HepG2 (cell line): ENCODE results near the gene ACAT2. TPM values are rescaled to one million over a fixed set of nuclear protein-coding genes. Genes with fewer than 3 reads are reported as not detected.

ENCODE experiments used
- BRD4 ChIP-seq: sonication (generic); formaldehyde crosslinking; IDR thresholded peaks from 2 replicates; pipeline ENCODE4 v1.4.0; 2020; ENCODE audit warnings: missing genetic modification reagents
- GABPB1 ChIP-seq: IDR thresholded peaks from 2 replicates; pipeline ENCODE4 v1.6.1; 2016; ENCODE audit warnings: mild to moderate bottlenecking, missing genetic modification reagents, moderate library complexity, missing compliant biosample characterization
- GTF3A ChIP-seq: sonication (generic); formaldehyde crosslinking; conservative IDR thresholded peaks from 2 replicates; pipeline ENCODE4 v1.4.0; 2020; ENCODE audit warnings: mild to moderate bottlenecking, missing genetic modification reagents
- IKZF4 ChIP-seq: sonication (generic); formaldehyde crosslinking; IDR thresholded peaks from 2 replicates; pipeline ENCODE4 v1.5.1; 2020; ENCODE audit warnings: borderline replicate concordance, mild to moderate bottlenecking, low read depth, missing genetic modification reagents; ENCODE audit errors: not compliant biosample characterization
- KDM5A ChIP-seq: fragments of 200-600 bp; sonication (generic); IDR thresholded peaks from 2 replicates; pipeline ENCODE4 v1.7.0; 2018; ENCODE audit warnings: antibody characterized with exemption, mild to moderate bottlenecking, low read length, borderline replicate concordance
- RXRB ChIP-seq: IDR thresholded peaks from 2 replicates; pipeline ENCODE4 v1.6.1; 2016; ENCODE audit warnings: borderline replicate concordance, missing genetic modification reagents, missing compliant biosample characterization
- SAP130 ChIP-seq: IDR thresholded peaks from 2 replicates; pipeline ENCODE4 v1.6.1; 2016; ENCODE audit warnings: low read depth
- ZBTB1 ChIP-seq: sonication (generic); formaldehyde crosslinking; IDR thresholded peaks from 2 replicates; pipeline ENCODE4 v1.4.0; 2020; ENCODE audit warnings: missing genetic modification reagents, borderline replicate concordance
- ZNF282 ChIP-seq: fragments of 450-650 bp; IDR thresholded peaks from 2 replicates; pipeline ENCODE4 v1.6.1; 2018; ENCODE audit not compliant: partially characterized antibody
- ZNF772 ChIP-seq: sonication (generic); formaldehyde crosslinking; IDR thresholded peaks from 2 replicates; pipeline ENCODE4 v1.5.0; 2020; ENCODE audit warnings: mild to moderate bottlenecking, missing genetic modification reagents
- polyA plus RNA-seq, 8 experiments: library from polyadenylated mRNA; depleted of rRNA in 3 of 8; stranded (reverse) in 7 of 8; unstranded in 1 of 8; fragments of >200 nt; fragmentation: Illumina TruSeq in 4 of 8; extraction: Trizol in 4 of 8; gene quantifications; 2 replicates each; pipeline versions ENCODE4 v1.2.1 to v1.2.3, GENCODE V29; 2011 to 2016; ENCODE audit warnings: low read depth in 4 of 8, missing spikeins in 1 of 8, mixed read lengths in 1 of 8; ENCODE audit not compliant: insufficient read depth in 1 of 8
- total RNA-seq, 5 experiments: library from RNA; depleted of rRNA; stranded (reverse); fragments of >200 nt; fragmentation: Illumina TruSeq; extraction: Trizol; gene quantifications; 2 replicates each; pipeline ENCODE4 v1.2.3, GENCODE V29; 2016; ENCODE audit warnings: low read depth in 1 of 5
- TF ChIP-seq, protein P1 (sequence below): sonication (generic); formaldehyde crosslinking; IDR thresholded peaks from 2 replicates; pipeline ENCODE4 v1.5.0; 2020; ENCODE audit warnings: mild to moderate bottlenecking, missing genetic modification reagents, borderline replicate concordance
- TF ChIP-seq, protein P2 (sequence below): sonication (generic); formaldehyde crosslinking; IDR thresholded peaks from 2 replicates; pipeline ENCODE4 v1.4.0; 2020; ENCODE audit warnings: missing genetic modification reagents
- TF ChIP-seq, protein P3 (sequence below): IDR thresholded peaks from 2 replicates; pipeline ENCODE4 v1.6.1; 2016; ENCODE audit warnings: low read depth, control low read depth
- TF ChIP-seq, protein P4 (sequence below): sonication (generic); formaldehyde crosslinking; IDR thresholded peaks from 2 replicates; pipeline ENCODE4 v1.4.0; 2020; ENCODE audit warnings: mild to moderate bottlenecking, missing genetic modification reagents

ACAT2 gene
- total and polyA plus RNA-seq, 2 of the 13 experiments (the other 11 are each of a cell fraction or from before 2014, with no cell fraction given): 121 to 534 TPM

DNA sequence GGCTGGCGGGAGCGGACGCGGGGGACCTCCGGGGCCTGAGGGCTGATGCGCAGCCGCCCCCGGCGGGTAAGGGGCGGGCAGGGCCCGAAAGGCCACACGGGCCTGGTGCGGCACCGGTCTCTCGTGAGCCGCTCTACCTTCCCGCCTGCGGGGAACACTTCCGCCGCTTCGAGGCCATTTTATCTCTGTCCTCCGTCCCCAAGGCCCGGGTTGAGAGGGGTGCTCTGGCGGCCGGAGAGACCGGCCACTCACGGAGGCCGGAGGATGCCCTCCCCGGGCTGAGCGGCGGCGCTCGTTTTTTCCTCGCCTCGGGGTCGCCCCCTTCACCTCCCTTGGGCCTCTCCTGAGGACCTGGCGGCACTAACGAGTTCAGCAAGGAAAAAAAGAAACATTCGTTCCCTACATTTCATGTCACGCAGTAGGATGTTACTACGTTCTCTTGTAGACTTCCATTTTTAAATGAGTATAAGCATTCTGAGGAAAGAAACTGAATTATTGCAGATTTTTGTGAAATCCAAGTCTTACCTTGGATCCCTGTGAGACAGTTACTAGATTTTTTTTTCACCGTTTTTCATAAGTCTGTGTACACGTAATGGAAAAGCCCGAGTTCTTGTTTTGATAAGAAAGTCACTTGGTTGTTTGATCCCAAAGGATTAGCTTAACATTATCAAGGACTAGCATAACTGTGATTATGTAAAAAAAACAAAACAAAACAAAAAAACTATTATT, 34.0 kb upstream of the ACAT2 start (continued):
- TF ChIP-seq ZBTB1 (CRISPR knock-in tag) (no peak), GTF3A (CRISPR knock-in tag) (no peak), RXRB (CRISPR knock-in tag) (0 out of 2 replicates have a peak, but pooled peaks have one; percentile 5), IKZF4 (peak; percentile 26), ZNF282 (no peak), ZNF772 (0 out of 2 replicates have a peak, but pooled peaks have one; percentile 44), SAP130 (peak; percentile 37; the same call in 1 of the 2 replicates), BRD4 (CRISPR knock-in tag) (peak; percentile 30; the same call in 1 of the 2 replicates), KDM5A (peak; percentile 52; the same call in 1 of the 2 replicates), GABPB1 (peak; percentile 40; the same call in 1 of the 2 replicates)
- TF ChIP-seq, protein P1, sequence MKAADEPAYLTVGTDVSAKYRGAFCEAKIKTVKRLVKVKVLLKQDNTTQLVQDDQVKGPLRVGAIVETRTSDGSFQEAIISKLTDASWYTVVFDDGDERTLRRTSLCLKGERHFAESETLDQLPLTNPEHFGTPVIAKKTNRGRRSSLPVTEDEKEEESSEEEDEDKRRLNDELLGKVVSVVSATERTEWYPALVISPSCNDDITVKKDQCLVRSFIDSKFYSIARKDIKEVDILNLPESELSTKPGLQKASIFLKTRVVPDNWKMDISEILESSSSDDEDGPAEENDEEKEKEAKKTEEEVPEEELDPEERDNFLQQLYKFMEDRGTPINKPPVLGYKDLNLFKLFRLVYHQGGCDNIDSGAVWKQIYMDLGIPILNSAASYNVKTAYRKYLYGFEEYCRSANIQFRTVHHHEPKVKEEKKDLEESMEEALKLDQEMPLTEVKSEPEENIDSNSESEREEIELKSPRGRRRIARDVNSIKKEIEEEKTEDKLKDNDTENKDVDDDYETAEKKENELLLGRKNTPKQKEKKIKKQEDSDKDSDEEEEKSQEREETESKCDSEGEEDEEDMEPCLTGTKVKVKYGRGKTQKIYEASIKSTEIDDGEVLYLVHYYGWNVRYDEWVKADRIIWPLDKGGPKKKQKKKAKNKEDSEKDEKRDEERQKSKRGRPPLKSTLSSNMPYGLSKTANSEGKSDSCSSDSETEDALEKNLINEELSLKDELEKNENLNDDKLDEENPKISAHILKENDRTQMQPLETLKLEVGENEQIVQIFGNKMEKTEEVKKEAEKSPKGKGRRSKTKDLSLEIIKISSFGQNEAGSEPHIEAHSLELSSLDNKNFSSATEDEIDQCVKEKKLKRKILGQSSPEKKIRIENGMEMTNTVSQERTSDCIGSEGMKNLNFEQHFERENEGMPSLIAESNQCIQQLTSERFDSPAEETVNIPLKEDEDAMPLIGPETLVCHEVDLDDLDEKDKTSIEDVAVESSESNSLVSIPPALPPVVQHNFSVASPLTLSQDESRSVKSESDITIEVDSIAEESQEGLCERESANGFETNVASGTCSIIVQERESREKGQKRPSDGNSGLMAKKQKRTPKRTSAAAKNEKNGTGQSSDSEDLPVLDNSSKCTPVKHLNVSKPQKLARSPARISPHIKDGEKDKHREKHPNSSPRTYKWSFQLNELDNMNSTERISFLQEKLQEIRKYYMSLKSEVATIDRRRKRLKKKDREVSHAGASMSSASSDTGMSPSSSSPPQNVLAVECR (CRISPR knock-in tag): peak; percentile 16; the same call in 1 of the 2 replicates
- TF ChIP-seq, protein P2, sequence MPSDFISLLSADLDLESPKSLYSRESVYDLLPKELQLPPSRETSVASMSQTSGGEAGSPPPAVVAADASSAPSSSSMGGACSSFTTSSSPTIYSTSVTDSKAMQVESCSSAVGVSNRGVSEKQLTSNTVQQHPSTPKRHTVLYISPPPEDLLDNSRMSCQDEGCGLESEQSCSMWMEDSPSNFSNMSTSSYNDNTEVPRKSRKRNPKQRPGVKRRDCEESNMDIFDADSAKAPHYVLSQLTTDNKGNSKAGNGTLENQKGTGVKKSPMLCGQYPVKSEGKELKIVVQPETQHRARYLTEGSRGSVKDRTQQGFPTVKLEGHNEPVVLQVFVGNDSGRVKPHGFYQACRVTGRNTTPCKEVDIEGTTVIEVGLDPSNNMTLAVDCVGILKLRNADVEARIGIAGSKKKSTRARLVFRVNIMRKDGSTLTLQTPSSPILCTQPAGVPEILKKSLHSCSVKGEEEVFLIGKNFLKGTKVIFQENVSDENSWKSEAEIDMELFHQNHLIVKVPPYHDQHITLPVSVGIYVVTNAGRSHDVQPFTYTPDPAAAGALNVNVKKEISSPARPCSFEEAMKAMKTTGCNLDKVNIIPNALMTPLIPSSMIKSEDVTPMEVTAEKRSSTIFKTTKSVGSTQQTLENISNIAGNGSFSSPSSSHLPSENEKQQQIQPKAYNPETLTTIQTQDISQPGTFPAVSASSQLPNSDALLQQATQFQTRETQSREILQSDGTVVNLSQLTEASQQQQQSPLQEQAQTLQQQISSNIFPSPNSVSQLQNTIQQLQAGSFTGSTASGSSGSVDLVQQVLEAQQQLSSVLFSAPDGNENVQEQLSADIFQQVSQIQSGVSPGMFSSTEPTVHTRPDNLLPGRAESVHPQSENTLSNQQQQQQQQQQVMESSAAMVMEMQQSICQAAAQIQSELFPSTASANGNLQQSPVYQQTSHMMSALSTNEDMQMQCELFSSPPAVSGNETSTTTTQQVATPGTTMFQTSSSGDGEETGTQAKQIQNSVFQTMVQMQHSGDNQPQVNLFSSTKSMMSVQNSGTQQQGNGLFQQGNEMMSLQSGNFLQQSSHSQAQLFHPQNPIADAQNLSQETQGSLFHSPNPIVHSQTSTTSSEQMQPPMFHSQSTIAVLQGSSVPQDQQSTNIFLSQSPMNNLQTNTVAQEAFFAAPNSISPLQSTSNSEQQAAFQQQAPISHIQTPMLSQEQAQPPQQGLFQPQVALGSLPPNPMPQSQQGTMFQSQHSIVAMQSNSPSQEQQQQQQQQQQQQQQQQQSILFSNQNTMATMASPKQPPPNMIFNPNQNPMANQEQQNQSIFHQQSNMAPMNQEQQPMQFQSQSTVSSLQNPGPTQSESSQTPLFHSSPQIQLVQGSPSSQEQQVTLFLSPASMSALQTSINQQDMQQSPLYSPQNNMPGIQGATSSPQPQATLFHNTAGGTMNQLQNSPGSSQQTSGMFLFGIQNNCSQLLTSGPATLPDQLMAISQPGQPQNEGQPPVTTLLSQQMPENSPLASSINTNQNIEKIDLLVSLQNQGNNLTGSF (CRISPR knock-in tag): 0 out of 2 replicates have a peak, but pooled peaks have one; percentile 72
- TF ChIP-seq, protein P3, sequence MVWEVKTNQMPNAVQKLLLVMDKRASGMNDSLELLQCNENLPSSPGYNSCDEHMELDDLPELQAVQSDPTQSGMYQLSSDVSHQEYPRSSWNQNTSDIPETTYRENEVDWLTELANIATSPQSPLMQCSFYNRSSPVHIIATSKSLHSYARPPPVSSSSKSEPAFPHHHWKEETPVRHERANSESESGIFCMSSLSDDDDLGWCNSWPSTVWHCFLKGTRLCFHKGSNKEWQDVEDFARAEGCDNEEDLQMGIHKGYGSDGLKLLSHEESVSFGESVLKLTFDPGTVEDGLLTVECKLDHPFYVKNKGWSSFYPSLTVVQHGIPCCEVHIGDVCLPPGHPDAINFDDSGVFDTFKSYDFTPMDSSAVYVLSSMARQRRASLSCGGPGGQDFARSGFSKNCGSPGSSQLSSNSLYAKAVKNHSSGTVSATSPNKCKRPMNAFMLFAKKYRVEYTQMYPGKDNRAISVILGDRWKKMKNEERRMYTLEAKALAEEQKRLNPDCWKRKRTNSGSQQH: no peak; the same call in 1 of the 2 replicates
- TF ChIP-seq, protein P4, sequence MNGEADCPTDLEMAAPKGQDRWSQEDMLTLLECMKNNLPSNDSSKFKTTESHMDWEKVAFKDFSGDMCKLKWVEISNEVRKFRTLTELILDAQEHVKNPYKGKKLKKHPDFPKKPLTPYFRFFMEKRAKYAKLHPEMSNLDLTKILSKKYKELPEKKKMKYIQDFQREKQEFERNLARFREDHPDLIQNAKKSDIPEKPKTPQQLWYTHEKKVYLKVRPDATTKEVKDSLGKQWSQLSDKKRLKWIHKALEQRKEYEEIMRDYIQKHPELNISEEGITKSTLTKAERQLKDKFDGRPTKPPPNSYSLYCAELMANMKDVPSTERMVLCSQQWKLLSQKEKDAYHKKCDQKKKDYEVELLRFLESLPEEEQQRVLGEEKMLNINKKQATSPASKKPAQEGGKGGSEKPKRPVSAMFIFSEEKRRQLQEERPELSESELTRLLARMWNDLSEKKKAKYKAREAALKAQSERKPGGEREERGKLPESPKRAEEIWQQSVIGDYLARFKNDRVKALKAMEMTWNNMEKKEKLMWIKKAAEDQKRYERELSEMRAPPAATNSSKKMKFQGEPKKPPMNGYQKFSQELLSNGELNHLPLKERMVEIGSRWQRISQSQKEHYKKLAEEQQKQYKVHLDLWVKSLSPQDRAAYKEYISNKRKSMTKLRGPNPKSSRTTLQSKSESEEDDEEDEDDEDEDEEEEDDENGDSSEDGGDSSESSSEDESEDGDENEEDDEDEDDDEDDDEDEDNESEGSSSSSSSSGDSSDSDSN (CRISPR knock-in tag): peak; percentile 97
